Measurements from ENCODE around the gene GTF3C4.
"Not testable (repeated sequence)": the region's sequence is repeated elsewhere in the genome, so short reads cannot be mapped to it uniquely, and the experiment has no call there.

GTF3C4 gene

DNA sequence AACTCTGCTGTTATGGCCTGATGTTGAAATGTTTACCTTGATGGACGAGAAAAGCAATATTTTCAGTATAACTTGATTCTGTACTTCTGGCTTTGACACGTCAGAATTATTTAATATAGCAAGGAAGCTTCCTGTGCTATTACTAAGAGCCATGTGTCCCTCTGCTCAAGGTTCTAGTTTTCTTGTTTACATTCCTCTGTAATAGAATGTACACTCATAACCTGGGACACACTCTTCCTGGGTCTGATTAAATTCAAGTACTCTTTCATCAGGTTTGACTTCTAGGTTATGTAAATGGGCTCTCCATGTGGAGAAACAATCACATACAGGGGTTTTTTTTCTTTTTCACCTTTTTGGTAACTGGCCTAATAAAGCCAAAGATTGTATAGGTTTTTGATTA is 33.1 kb downstream of the GTF3C4 start:
- no peak for DNase-seq

DNA sequence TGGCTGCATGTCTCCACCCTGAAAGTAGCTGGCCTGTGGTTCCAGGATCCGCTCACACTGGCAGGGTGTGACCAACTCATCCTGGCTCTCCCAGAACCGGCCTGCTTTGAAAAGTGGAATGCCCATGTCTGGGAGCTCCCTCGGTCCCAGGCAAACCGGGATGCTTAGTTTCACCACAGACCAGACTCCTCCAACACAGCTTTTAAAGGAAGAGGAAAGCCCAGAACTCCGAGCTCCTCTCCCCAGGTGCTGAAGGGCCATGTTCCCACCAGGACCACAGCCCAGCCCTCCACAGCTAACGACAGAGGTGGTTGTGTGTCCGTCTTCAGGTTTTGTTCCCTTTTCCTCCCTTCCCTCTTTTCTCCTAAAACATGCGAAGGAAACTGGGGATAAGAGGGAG is 38.0 kb downstream of the GTF3C4 start:
- no peak for DNase-seq

DNA sequence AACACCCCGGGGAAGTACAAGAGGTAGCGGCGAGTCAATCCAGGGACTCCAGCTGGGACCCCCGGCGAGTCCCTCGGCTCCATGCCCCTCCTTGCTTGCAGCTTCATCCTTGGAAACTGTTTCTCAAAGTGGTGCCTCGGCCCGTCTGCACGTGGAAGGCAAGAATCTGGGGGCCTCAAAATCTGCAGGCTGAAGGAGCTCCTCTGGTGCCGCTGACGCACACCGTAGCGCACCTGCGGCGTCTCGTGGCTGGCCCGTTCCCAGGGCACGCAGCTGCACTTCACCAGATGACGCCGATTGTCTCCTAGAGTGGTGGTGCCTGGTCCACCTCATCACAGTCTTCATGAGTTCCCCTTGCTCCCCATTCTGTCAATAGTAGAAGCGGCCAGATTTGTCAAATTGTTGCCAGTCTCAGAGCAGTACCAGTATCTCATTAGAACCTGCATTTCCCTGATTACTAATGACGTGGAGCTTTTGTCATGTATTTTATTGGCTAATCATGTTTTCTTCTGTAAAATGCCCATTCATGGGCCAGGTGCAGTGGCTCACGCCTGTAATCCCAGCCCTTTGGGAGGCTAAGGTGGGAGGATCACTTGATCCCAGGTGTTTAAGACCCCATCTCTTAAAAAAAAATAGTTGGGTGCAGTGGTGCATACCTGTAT is 38.6 kb downstream of the GTF3C4 start:
- DNase-seq = peak; percentile 19

DNA sequence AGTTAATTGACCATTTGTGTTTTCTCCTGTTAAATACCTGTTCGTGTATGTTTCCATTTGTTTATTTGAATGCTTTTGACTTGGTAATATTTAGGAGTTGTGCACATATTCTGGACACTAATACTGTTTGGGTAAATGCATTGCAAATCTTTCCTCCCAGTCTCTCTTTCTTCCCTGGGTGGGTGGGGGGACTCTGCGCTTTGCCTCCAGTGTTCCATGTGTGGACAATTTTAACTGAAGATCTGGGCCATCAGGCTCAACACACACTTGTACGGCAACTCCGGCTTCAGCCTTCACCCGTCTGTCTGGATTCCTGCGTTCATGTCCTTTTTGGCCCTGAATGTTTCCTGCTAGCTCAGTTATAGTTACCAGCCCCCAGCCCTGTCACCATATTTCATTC is 40.1 kb downstream of the GTF3C4 start:
- DNase-seq = no peak

DNA sequence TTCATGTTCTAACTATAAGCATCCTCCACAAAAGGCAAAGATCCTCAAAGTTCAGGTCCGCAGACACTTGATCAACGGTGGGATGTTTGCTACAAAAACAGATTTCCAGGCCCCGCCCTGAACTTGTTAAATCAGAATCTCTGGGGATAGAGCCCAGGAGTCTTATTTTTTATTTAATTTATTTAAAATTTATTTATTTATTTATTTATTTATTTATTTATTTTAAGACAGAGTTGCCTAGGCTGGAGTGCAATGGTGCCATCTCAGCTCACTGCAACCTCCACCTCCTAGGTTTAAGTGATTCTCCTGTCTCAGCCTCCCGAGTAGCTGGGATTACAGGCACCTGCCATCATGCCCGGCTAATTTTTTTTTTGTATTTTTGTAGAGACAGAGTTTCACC is 40.9 kb downstream of the GTF3C4 start:
- not testable (repeated sequence) for DNase-seq

DNA sequence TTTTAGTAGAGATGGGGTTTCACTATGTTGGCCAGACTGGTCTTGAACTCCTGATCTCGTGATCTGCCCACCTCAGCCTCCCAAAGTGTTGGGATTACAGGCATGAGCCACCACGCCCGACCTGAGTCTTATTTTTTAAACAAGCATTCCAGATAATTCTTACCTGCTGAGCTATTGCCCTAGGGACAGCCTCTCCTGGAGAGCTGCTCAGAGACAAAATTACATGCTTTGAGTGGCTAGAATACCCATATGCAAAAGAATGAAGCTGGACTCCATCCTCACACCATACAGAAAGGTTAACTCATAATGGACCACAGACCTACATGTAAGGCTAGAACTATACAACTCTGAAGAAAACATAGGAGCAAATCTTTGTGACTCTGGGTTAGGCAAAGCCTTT is 41.6 kb downstream of the GTF3C4 start:
- no peak for DNase-seq

DNA sequence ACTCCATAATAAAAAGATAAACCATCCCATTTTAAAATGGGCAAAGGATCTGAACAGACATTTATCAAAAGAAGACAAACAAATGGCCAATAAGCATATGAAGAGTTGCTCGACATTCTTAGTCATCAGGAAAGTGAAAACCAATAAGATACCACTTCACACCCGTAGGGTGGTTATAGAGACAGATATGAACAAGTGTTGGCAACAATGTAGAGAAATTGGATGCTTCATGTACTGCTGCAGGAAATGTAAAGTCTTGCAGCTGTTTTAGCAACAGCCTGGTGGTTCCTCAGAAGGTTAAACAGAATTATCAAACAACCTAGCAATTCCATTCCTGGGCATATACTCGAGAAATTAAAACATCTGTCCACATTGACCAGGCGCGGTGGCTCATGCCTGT is 42.5 kb downstream of the GTF3C4 start:
- no peak for DNase-seq

DNA sequence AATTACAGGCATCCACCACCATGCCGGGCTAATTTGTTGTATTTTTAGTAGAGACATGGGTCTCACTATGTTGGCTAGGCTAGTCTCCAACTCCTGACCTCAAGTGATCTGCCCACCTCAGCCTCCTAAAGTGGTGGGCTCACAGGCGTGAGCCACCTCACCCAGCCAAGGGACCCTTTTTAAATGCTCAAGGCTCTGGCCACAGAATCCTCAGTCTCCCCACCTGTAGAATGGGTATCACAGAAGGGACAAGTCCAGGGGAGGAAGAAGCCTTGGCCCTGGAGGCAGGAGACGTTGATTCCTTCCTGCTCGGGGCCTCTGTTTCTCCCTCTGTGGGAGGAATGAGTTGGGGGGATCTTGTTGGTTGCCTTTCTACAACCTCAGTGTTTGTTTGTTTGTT is 45.7 kb downstream of the GTF3C4 start:
- no peak for DNase-seq

DNA sequence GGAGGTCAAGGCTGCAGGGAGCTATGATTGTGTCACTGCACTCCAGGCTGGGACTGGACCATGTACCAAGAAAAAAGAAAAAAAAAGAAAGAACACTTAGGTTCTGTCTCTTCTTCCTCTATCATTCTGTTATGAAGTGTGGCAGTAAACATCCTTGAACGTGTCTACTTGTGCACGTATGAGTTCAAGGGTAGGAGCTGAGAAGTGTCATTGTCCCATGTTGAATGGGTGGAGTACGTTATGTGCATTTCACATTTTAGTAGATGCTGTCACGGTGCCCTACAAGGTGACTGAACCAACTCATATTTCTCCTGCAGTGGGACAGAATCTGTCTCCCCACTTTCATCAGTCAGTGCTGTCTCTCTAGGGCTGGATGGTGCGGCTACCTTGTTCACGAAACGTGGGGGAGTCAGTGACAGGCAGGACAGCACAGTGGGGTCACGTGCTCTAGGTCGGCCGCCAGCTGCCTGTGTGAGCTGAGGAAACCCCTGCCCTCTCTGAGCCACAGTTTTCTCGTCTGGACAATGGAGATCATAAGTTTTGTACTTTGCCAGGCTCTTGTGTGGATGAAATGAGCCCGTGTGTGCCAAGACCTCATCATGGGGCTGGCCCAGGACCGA is 47.2 kb downstream of the GTF3C4 start:
- DNase-seq = no peak

DNA sequence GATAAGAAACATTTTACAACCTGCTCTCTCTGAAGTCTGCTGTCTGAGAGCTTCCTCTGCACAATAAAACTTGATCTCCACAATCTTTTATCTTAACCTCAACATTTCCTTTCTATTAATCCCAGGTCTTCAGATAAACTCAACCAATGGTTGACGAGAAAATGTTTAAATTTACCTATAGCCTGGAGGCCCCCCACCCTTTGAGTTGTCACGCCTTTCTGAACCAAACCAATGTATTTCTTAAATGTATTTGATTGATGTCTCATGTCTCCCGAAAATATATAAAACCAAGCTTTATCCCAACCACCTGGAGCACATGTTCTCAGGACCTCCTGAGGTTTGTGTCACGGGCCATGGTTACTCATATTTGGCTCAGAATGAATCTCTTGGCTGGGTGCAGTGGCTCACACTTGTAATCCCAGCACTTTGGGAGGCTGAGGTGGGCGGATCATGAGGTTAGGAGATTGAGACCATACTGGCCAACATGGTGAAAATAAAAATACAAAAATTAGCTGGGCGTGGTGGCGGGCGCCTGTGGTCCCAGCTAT is 48.2 kb downstream of the GTF3C4 start:
- DNase-seq = not testable (repeated sequence)

DNA sequence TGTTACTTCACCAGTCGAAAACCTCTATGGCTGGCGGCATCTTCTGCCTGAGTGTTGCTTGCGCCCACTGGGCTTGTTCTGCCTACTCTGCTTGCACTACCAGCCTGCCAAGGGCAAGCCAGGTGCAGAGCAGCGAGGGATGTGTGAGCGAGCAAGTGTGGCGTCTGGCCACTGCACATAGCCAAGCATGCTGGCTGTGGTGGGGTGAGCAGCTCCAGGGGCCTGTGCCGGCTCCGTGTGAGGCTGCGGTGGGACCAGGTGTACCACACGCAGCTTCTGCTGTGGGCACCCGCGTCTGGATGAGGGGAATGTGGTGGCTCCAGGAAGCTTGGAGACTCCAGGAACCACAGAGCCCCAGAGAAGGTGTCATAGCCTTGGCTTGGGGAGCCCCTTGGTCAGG is 51.4 kb downstream of the GTF3C4 start:
- no peak for DNase-seq

DNA sequence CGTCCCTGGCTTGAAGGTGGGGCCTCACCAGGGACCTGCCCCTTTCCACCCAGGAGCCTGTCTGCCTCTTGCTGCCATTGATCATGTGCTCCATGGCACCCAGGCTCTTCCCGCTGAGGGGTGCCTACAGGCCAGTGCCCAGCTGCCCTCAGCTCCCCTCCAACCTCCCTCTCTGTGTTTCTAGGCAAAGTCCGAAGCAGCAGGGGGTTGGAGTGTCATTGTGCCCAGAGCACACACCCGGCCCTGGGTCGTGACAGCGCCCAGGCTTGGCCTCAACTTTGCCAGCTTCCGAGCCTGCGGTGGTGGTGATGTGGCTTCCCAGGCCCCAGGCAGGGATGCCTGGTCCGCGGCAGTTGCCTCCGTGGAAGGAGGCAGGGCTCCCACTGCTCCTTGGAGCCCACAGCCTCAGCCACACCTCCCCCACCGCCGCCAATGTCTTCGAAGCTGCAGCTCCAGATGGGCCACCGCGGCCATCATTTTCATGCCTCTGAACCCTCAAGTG is 52.4 kb downstream of the GTF3C4 start:
- DNase-seq = no peak

DNA sequence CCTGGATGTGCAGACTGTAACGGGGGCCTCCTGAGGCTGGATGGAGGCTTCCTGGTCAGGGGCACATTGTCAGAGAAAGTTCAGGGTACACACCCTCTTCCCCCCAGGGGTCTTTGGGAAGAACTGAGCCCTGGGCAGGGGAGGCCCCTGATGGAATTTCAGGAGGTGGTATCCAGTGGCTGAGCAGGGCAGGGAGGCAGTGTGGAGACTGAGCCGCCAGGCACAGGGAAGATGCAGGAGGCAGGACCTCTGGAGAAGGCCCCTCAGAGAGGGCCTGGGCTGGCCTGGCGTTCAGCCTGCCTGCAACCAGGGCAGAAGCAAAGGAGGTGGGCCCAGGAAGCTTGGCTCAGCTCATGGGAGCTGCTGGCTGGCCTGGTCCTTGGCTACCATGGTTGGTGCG is 53.5 kb downstream of the GTF3C4 start:
- DNase-seq = no peak

DNA sequence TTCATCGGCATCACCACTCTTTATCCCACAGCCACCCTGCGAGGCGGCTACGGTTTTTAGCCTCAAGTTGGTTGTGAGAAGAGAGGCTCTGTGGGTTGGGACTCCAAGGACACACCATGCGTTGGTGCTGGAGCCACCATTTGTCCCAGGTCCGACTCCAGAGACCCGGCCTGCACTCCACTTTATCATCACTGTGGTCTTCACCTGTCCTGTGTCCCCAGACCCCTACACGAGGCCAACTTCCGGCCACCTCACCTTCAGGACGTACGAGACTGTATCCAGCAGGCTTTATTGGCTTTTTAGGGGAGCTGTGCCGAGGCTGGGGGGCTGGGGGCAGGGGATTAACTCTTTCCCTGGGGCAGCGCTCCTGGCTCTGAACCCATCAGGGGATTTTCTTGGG is 55.0 kb downstream of the GTF3C4 start:
- no peak for DNase-seq

DNA sequence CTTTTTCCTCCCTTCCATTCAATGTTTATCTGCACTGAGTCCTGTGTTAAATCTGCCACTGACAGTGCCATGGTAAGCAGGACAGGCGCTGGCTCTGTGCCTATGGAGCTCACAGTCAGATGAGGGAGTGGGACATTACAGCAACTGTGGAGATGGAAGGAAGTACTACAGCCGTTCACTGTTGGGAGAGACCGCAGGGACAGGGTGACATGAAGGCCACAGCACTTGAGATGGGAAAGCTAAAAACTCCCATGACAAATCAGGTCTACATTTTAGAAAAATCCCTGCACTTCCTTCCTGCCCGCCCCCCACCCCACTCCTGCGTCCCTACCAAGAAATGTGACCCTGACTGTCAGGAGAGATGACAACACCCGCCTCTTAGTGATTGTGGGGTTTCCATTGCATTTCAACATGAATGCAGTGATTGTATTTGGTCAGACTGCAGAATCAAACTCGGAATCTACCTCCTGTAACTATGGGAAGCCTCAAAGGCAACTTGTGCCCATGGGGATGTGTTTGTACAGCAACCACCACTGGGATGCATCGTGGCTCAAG is 56.4 kb downstream of the GTF3C4 start:
- no peak for DNase-seq

DNA sequence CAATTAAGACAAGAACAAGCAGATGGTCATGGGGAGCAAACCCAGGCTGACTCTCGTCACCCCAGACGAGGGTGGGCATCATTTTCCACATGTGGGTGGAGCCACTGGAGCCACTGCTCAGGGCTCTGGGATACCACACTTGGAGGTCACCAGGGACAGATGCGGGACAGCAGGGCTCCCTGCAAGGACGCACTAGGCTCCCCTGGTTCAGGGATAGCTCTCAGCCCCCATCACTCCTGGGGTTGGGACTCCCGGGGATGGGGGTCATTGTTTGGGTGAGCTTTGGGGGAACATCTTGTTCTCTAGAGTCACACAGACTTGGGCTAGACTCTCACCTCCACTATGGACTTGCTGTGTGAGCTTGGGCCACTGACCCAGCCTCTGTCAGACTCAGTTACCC is 57.8 kb downstream of the GTF3C4 start:
- no peak for DNase-seq

DNA sequence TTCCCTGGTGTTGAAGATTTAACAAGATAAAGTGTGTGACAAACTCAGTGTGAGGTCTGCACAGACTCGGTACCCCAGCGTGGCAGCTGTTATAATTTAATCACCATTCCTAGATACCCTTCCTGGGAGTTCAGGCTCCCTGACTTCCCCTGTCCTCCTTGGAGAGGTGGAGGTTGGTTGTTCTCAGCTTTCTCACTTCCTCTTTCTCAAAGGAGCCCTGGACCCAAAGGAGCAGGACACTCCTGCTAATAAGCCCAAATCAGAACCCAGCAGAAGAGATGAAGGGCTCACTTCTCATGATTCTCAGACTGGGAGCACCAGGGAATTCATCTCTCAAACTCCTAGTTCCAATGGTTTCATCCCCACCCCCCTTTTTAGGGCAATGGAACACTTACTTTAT is 58.2 kb downstream of the GTF3C4 start:
- no peak for DNase-seq

DNA sequence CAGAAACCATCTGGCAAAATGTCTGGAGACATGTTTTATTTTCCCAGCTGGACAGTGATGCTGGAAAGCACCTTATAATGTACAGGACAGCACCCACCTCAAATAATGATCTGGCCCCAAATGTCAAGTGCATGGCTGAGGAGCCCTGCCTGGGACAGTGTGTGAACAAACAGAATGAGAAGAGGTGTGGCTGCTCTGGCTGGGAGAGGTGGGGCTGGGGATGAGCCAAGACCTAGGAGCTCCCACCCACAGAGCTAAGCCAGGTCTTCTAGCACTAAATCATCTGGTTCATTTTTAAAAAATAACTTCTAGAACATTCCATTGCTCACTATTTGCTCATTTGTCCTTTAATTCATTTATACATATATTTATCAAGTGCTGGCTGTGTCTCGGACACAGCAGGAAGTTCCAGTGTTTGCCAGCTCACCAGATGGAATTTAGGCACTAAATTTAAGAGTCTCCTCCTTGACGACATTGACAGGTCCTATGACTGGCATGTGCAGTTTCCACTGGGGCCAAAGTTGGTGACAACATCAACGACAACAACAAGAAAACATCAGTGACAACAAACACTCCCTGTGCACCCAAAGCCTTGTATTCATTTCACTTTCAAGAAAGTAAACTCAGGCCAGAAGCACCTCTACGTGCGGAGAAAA is 59.1 kb downstream of the GTF3C4 start:
- no peak for DNase-seq

DNA sequence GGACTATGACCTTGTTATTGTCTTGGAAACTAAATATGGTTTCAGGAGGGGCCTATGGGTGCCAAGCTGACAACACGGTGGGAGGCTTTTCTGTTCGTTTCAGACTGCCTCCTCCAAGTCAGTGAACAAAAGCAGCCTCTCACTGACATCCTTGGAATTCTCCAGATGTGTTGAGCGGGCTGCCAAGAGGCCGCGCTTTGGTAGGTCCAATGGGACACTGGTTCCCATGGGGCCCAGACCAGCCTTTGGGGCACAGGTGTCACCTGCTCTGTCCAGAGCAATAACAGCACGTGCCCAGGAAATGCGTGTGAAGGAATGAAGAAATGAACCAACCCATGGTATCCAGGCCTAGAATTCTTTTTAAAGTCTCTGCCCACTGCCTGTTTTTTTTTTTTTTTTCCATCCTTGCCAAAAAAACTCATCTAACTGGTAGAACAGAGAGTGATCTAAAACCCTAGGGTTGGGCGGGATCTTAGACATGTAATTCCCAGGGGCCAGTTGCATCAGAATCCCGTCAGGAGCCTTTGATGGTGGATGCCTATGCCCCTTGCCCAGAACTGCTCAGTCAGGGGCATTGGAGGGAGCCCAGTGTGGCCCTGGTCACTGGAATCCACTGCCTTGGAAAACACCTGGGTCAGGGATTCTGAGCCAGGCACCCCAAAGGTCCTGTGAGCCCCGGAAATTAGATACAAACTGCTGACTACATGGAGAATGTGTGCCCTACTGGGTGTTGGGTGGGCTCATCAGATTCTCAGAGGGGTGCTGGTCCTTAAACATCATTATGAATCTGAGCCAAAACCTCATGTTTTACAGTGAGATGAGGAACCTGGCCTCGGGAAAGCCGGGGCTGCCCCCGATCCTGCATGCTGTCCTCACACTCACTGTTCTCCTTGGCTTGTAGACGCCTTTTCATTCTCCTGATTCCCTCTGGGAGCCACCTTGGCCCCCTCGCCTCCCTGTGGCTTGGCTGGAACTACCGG is 60.1 kb downstream of the GTF3C4 start:
- no peak for DNase-seq

DNA sequence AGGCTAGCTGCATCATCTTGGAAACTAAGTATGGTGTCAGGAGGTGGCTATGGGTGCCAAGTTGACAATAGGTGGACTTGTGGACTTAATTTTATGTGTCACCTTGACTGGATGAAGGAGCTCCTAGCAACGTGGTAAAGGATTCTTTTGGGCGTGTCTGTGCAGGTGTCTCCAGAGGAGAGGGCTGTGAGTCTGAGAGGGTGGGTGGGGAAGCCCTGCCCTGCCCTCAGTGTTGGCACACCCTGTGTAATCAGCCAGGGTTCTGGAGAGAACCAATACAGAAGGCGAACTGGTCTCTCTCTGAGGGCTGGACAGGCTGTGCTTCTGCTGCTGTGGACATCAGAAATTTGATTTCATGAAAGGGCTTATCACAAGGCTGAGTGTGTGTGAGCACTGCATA is 61.0 kb downstream of the GTF3C4 start:
- no peak for DNase-seq

DNA sequence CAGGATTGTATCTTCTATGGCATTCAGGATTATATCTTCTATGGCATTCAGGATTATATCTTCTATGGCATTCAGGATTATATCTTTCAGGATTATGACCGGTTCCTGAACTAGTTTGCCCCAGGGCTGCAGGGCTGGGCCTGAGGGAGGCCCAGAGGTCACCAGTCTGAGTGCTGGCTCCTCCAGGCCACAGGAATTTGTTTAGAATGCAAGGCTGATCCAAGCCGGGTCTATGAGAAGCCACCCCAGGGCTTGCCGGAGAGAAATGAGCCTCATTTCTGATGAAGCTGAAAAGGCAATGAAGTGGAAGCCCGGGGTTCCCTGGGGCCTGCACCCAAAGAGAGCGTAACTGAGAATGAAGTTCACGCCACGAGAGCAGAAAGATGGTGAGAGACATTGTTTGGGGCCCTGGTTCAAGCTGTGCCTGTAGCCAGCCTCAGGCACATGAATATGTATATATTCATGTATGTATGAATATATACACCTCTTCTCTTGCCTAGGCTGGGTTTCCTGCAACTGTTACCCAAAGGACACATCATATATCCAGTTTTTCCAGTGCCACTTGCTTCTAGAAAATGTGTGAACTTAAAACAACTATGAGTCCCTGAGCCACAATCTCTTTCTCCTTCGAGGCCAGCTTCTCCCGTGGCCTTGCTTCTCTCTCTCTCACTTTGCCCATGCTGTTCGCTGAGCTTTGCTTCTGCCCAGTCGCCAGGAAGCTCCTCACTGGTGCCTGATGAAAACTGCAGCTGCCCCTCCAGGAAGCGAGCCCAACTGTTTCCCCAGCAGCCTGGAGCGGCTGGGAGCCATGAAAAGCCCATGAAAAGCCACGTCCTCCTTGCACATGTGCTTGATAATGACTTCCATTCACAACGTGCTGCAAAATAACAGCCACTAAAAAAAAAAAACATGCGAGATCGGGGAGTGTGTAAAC is 62.3 kb downstream of the GTF3C4 start:
- no peak for DNase-seq

Measured in SHP77 treated with DMSO at 0.1 percent for 48 hours (cell line).